ENCODE results near the gene ACOT2. TPM values are rescaled to one million over a fixed set of nuclear protein-coding genes. Genes with fewer than 3 reads are reported as not detected.
"Not testable (repeated sequence)": the region's sequence is repeated elsewhere in the genome, so short reads cannot be mapped to it uniquely, and the experiment has no call there.

ACOT2 gene
- total and polyA plus RNA-seq, 2 donors (not counting 1 experiment from before 2014, with no cell fraction given) = 8.3 to 17.7 TPM

- ChIA-PET CTCF (interaction anchor here (2.0 kb wide), 1 partner anchor 19 kb away, joined by 10 read pairs; no protein-coding TSS in a partner anchor), POLR2A (interaction anchor here (0.6 kb wide), 1 partner anchor 9 kb away, joined by 9 read pairs; no protein-coding TSS in a partner anchor)
- no peak overlapping the region for H3K4me3 ChIP-seq (ENCODE audit: control extremely low read depth in 1 of 5, extremely low read depth in 1 of 5, insufficient read depth in 1 of 5, low read depth in 2 of 5, low read length in 4 of 5)
- H4K20me1 ChIP-seq (ENCODE audit: control insufficient read depth, insufficient read depth, low read length, poor library complexity, severe bottlenecking) = no peaks in the 10 kb centered on the region
- H3K27ac ChIP-seq (ENCODE audit: low read length in 2 of 2) = no peak overlapping the region
- WGBS (ENCODE audit: insufficient coverage) = 92% methylated on average over 2 of the region's 4 CpGs
- no peak for TF ChIP-seq EZH2 (IDR thresholded peaks at IDR 0.05; ENCODE audit: borderline replicate concordance, insufficient read depth, low read depth, low read length, poor library complexity, severe bottlenecking)
- TF ChIP-seq CTCF (IDR thresholded peaks at IDR 0.05) = no peak
- H3K9me3 ChIP-seq (ENCODE audit: control extremely low read depth in 1 of 3, control insufficient read depth in 2 of 3, insufficient read depth in 1 of 3, low read length in 2 of 3) = no peaks in the 10 kb centered on the region
- Mint-ChIP-seq H3K4me3 (no peak overlapping the region), H3K27ac (no peak overlapping the region), H3K9me3 (ENCODE audit: insufficient read depth) (no peaks in the 10 kb centered on the region), H3K27me3 (no peaks in the 10 kb centered on the region), H3K4me1 (peaks cover 3% of the 10 kb centered on the region)
- no peak overlapping the region for H3K9ac ChIP-seq (ENCODE audit: low read length)
- no peak overlapping the region for H3K4me2 ChIP-seq (replicated peaks; ENCODE audit: low read depth, low read length, poor library complexity, severe bottlenecking)
- no peaks in the 10 kb centered on the region for H3K79me2 ChIP-seq (ENCODE audit: control insufficient read depth, insufficient read depth, low read length)
- no peaks in the 10 kb centered on the region for H3K36me3 ChIP-seq (replicated peaks in 1 of 2; ENCODE audit: control extremely low read depth in 1 of 2, control insufficient read depth in 1 of 2, extremely low read depth in 1 of 2, insufficient read depth in 2 of 2, low read length in 1 of 2)
- peaks cover 0 to 2% (median 0%) of the 10 kb centered on the region in 4 experiments for H3K27me3 ChIP-seq (replicated peaks in 1 of 4; ENCODE audit: control extremely low read depth in 1 of 4, control insufficient read depth in 3 of 4, insufficient read depth in 4 of 4, low read length in 3 of 4)
- no peak overlapping the region for H2AFZ ChIP-seq (ENCODE audit: insufficient read depth, low read depth, low read length, poor library complexity, severe bottlenecking)
- intact Hi-C loops (cut with micrococcal nuclease) = no loop called here
- no peak for DNase-seq
- H3K4me1 ChIP-seq (ENCODE audit: control insufficient read depth in 2 of 2, insufficient read depth in 2 of 2, low read length in 2 of 2) = peaks cover 4 to 8% of the 10 kb centered on the region in 2 donors
- ATAC-seq (ENCODE audit: low read depth) = no peak
These were observed 20.1 kb downstream of the ACOT2 start for GRCh38 chr14:73589116-73589515.

GRCh38 chr14:73590673-73591004 is 21.6 kb downstream of the ACOT2 start:
- H3K4me1 ChIP-seq (ENCODE audit: control insufficient read depth in 2 of 2, insufficient read depth in 2 of 2, low read length in 2 of 2); ATAC-seq (ENCODE audit: low read depth); H3K27ac Mint-ChIP-seq; H3K27ac ChIP-seq (ENCODE audit: low read length in 2 of 2); POLR2A ChIA-PET; H2AFZ ChIP-seq (ENCODE audit: insufficient read depth, low read depth, low read length, poor library complexity, severe bottlenecking); intact Hi-C loops (cut with micrococcal nuclease); DNase-seq; H3K27me3 Mint-ChIP-seq; H3K9me3 ChIP-seq (ENCODE audit: control extremely low read depth in 1 of 3, control insufficient read depth in 2 of 3, insufficient read depth in 1 of 3, low read length in 2 of 3); H3K4me2 ChIP-seq (replicated peaks; ENCODE audit: low read depth, low read length, poor library complexity, severe bottlenecking); H3K9me3 Mint-ChIP-seq (ENCODE audit: insufficient read depth); H3K79me2 ChIP-seq (ENCODE audit: control insufficient read depth, insufficient read depth, low read length); H3K4me3 ChIP-seq (ENCODE audit: control extremely low read depth in 1 of 5, extremely low read depth in 1 of 5, insufficient read depth in 1 of 5, low read depth in 2 of 5, low read length in 4 of 5); H4K20me1 ChIP-seq (ENCODE audit: control insufficient read depth, insufficient read depth, low read length, poor library complexity, severe bottlenecking); H3K27me3 ChIP-seq (replicated peaks in 1 of 4; ENCODE audit: control extremely low read depth in 1 of 4, control insufficient read depth in 3 of 4, insufficient read depth in 4 of 4, low read length in 3 of 4); H3K36me3 ChIP-seq (replicated peaks in 1 of 2; ENCODE audit: control extremely low read depth in 1 of 2, control insufficient read depth in 1 of 2, extremely low read depth in 1 of 2, insufficient read depth in 2 of 2, low read length in 1 of 2); H3K4me1 Mint-ChIP-seq; H3K9ac ChIP-seq (ENCODE audit: low read length): not testable (repeated sequence)
- peak overlapping the region; percentile 71 for H3K4me3 Mint-ChIP-seq
- 100% methylated on average over 9 of the region's 32 CpGs for WGBS (ENCODE audit: insufficient coverage)
- CTCF ChIA-PET = interaction anchor here (2.0 kb wide), 1 partner anchor 20 kb away, joined by 10 read pairs; no protein-coding TSS in a partner anchor
